SK-N-SH (cell line): ENCODE measurements around the gene ANKS4B. TPM values are rescaled to one million over a fixed set of nuclear protein-coding genes. Genes with fewer than 3 reads are reported as not detected.

ENCODE experiments used
- CTCF ChIA-PET: fragments of 300-600, 350-600 bp; formaldehyde crosslinking; extraction: SDS; loops from one replicate; lab custom pipeline; 2021; lab: Yijun Ruan, JAX
- POLR2A ChIA-PET: fragments of 350-600 bp; sonication (Branson Sonifier 250); formaldehyde crosslinking; extraction: SDS; loops from one replicate; lab custom pipeline; 2020; ENCODE audit warnings: antibody characterized with exemption, inconsistent platforms; lab: Yijun Ruan, JAX
- DNase-seq: peaks from one replicate; pipeline ENCODE4 v3.0.0; 2012
- H2AFZ ChIP-seq: fragments of 200-600 bp; sonication (generic); 2 replicates; pipeline ENCODE4 v1.8.1; 2016; ENCODE audit warnings: antibody characterized with exemption, mild to moderate bottlenecking, low read depth
- H3F3A ChIP-seq: fragments of 200-600 bp; sonication (generic); replicated peaks from 2 replicates; pipeline ENCODE3; 2016; ENCODE audit warnings: antibody characterized with exemption, mild to moderate bottlenecking; ENCODE audit not compliant: insufficient read depth
- H3K27ac ChIP-seq, 2 experiments: fragments of 200-500 bp in 1 of 2; fragments of 200-600 bp in 1 of 2; sonication (Bioruptor generic) in 1 of 2; sonication (generic), shearing (Covaris generic) in 1 of 2; 2 replicates each; pipeline versions ENCODE4 v1.5.1 to v1.6.1; 2014 to 2016; ENCODE audit warnings: low read depth in 2 of 2, inconsistent platforms in 1 of 2, low read length in 1 of 2, mild to moderate bottlenecking in 1 of 2, mixed read lengths in 1 of 2
- H3K27me3 ChIP-seq: fragments of 200-600 bp; sonication (generic), shearing (Covaris generic); 2 replicates; pipeline ENCODE4 v1.6.1; 2016; ENCODE audit warnings: mixed run types; ENCODE audit not compliant: insufficient read depth
- H3K36me3 ChIP-seq, 2 experiments: fragments of 200-500 bp in 1 of 2; fragments of 200-600 bp in 1 of 2; sonication (Bioruptor generic) in 1 of 2; sonication (generic) in 1 of 2; replicated peaks in 1 of 2; 2 replicates each; pipeline versions ENCODE3 to v1.5.1; 2014 to 2016; ENCODE audit warnings: low read length in 1 of 2, mild to moderate bottlenecking in 1 of 2; ENCODE audit not compliant: insufficient read depth in 2 of 2, control insufficient read depth in 1 of 2
- H3K4me1 ChIP-seq, 2 experiments: fragments of 200-500 bp in 1 of 2; fragments of 200-600 bp in 1 of 2; sonication (Bioruptor generic) in 1 of 2; sonication (generic), shearing (Covaris generic) in 1 of 2; 2 replicates each; pipeline versions ENCODE4 v1.5.1 to v1.6.1; 2014 to 2016; ENCODE audit warnings: low read depth in 1 of 2, low read length in 1 of 2, mixed run types in 1 of 2; ENCODE audit not compliant: insufficient read depth in 2 of 2, control insufficient read depth in 1 of 2
- H3K4me2 ChIP-seq: fragments of 200-600 bp; sonication (generic), shearing (Covaris generic); 2 replicates; pipeline ENCODE4 v1.6.1; 2017; ENCODE audit warnings: mixed run types
- H3K4me3 ChIP-seq, 2 experiments: fragments of 200-500 bp in 1 of 2; fragments of 200-600 bp in 1 of 2; sonication (Bioruptor generic) in 1 of 2; sonication (generic), shearing (Covaris generic) in 1 of 2; 2 replicates each; pipeline versions ENCODE4 v1.5.1 to v1.8.1; 2014 to 2016; ENCODE audit warnings: low read depth in 2 of 2, inconsistent platforms in 1 of 2, low read length in 1 of 2, mild to moderate bottlenecking in 1 of 2, mixed read lengths in 1 of 2, moderate library complexity in 1 of 2
- H3K79me2 ChIP-seq: fragments of 200-600 bp; sonication (generic); 2 replicates; pipeline ENCODE4 v1.8.1; 2017; ENCODE audit warnings: mild to moderate bottlenecking; ENCODE audit not compliant: insufficient read depth
- H3K9ac ChIP-seq: fragments of 200-600 bp; sonication (generic); 2 replicates; pipeline ENCODE4 v1.6.1; 2017; ENCODE audit warnings: mixed run types
- H3K9me2 ChIP-seq: fragments of 200-600 bp; sonication (generic); 2 replicates; pipeline ENCODE4 v1.6.1; 2017; ENCODE audit warnings: mixed run types
- H3K9me3 ChIP-seq: fragments of 200-600 bp; sonication (generic); 2 replicates; pipeline ENCODE4 v1.6.1; 2017; ENCODE audit warnings: mixed run types, mild to moderate bottlenecking, moderate library complexity
- H4K20me1 ChIP-seq: fragments of 200-600 bp; sonication (generic); 2 replicates; pipeline ENCODE4 v1.6.1; 2017; ENCODE audit warnings: mild to moderate bottlenecking, mixed run types; ENCODE audit not compliant: insufficient read depth
- CHD2 ChIP-seq: fragments of 150-350 bp; IDR thresholded peaks from 2 replicates; pipeline ENCODE4 v1.6.1; 2018; ENCODE audit warnings: low read length; ENCODE audit not compliant: partially characterized antibody
- ELF1 ChIP-seq: IDR thresholded peaks from 2 replicates; pipeline ENCODE4 v1.4.0; 2012
- EZH2phosphoT487 ChIP-seq: fragments of 200-600 bp; sonication (generic); IDR thresholded peaks from 2 replicates; pipeline ENCODE4 v1.6.1; 2017; ENCODE audit warnings: low read depth, mixed run types, mild to moderate bottlenecking, antibody characterized with exemption, moderate library complexity, borderline replicate concordance
- FOSL2 ChIP-seq: IDR thresholded peaks from 2 replicates; pipeline ENCODE4 v1.4.0; 2012; ENCODE audit warnings: low read depth, mild to moderate bottlenecking, moderate library complexity, borderline replicate concordance
- FOXM1 ChIP-seq: IDR thresholded peaks from 2 replicates; pipeline ENCODE4 v1.4.0; 2012; ENCODE audit warnings: low read depth, mild to moderate bottlenecking
- GABPA ChIP-seq: IDR thresholded peaks from 2 replicates; pipeline ENCODE4 v1.4.0; 2012; ENCODE audit warnings: low read depth, mild to moderate bottlenecking
- GATA2 ChIP-seq: sonication (generic); formaldehyde crosslinking; IDR thresholded peaks from 2 replicates; pipeline ENCODE4 v1.5.0; 2020; ENCODE audit warnings: mild to moderate bottlenecking, missing genetic modification reagents
- IRF3 ChIP-seq: fragments of 150-350 bp; IDR thresholded peaks from 2 replicates; pipeline ENCODE4 v1.6.1; 2016; ENCODE audit warnings: mild to moderate bottlenecking, low read depth, low read length
- JUND ChIP-seq: IDR thresholded peaks from 2 replicates; pipeline ENCODE4 v1.4.0; 2012
- MEF2A ChIP-seq: IDR thresholded peaks from 2 replicates; pipeline ENCODE4 v1.4.0; 2012; ENCODE audit warnings: low read depth, borderline replicate concordance
- MXI1 ChIP-seq: IDR thresholded peaks from 2 replicates; pipeline ENCODE4 v1.6.1; 2012; ENCODE audit warnings: mild to moderate bottlenecking, low read depth, low read length, improper control_type of control experiment
- NFIC ChIP-seq: IDR thresholded peaks from 2 replicates; pipeline ENCODE4 v1.4.0; 2012; ENCODE audit warnings: borderline replicate concordance
- NRF1 ChIP-seq: IDR thresholded peaks from 2 replicates; pipeline ENCODE4 v1.6.1; 2012; ENCODE audit warnings: low read depth, mild to moderate bottlenecking, low read length
- POLR2AphosphoS5 ChIP-seq: IDR thresholded peaks from 2 replicates; pipeline ENCODE4 v1.6.1; 2012; ENCODE audit warnings: low read depth, low read length
- RCOR1 ChIP-seq: fragments of 150-350 bp; IDR thresholded peaks from 2 replicates; pipeline ENCODE4 v1.6.1; 2017; ENCODE audit warnings: antibody characterized with exemption, low read length
- RXRA ChIP-seq: IDR thresholded peaks from 2 replicates; pipeline ENCODE4 v1.4.0; 2012; ENCODE audit warnings: low read depth, mild to moderate bottlenecking, borderline replicate concordance
- SIN3A ChIP-seq: IDR thresholded peaks from 2 replicates; pipeline ENCODE4 v1.6.1; 2012; ENCODE audit warnings: low read depth, mild to moderate bottlenecking, low read length, moderate library complexity, borderline replicate concordance
- SMC3 ChIP-seq: IDR thresholded peaks from 2 replicates; pipeline ENCODE4 v1.6.1; 2012; ENCODE audit warnings: low read depth, low read length, improper control_type of control experiment
- TCF12 ChIP-seq: IDR thresholded peaks from 2 replicates; pipeline ENCODE4 v1.4.0; 2012
- TEAD4 ChIP-seq: IDR thresholded peaks from 2 replicates; pipeline ENCODE4 v1.4.0; 2012; ENCODE audit warnings: mild to moderate bottlenecking, borderline replicate concordance; ENCODE audit not compliant: insufficient read depth
- YY1 ChIP-seq: IDR thresholded peaks from 2 replicates; pipeline ENCODE4 v1.4.0; 2012; ENCODE audit warnings: low read depth, mild to moderate bottlenecking
- WGBS: methylation state at CpG from one replicate; pipeline ENCODE4 v1.1.6; 2017; ENCODE audit warnings: low lambda C conversion rate; 5-methylcytosine and 5-hydroxymethylcytosine counted together
- polyA plus RNA-seq, 3 experiments: library from polyadenylated mRNA; depleted of rRNA; stranded (reverse); fragments of >200 nt; gene quantifications; 2 replicates each; pipeline ENCODE4 v1.2.3, GENCODE V29; 2012

The ANKS4B gene
- polyA plus RNA-seq, 1 of the 3 experiments (the other 2 are of a cell fraction), result not detected

- Histone ChIP-seq H3K9me2 (no peaks in the 10 kb centered on the region), H3K27me3 (peaks cover 4% of the 10 kb centered on the region; the same call in 1 of the 2 replicates), H4K20me1 (no peaks in the 10 kb centered on the region), H3K9me3 (no peaks in the 10 kb centered on the region), H3F3A (no peaks in the 10 kb centered on the region), H3K4me1 (no peaks in the 10 kb centered on the region), H3K79me2 (no peaks in the 10 kb centered on the region), H3K4me2 (no peak overlapping the region), H3K36me3 (no peaks in the 10 kb centered on the region), H3K27ac (no peak overlapping the region), H3K9ac (no peak overlapping the region), H3K4me3 (no peak overlapping the region), H2AFZ (no peak overlapping the region)
- TF ChIP-seq JUND, result no peak
- TF ChIP-seq POLR2AphosphoS5, result no peak
- no peak for TF ChIP-seq RXRA
- TF ChIP-seq ELF1, result no peak
- TF ChIP-seq MXI1, result no peak
- no peak for TF ChIP-seq GABPA
- TF ChIP-seq NFIC, result no peak
- no peak for TF ChIP-seq GATA2 (CRISPR knock-in tag)
- TF ChIP-seq SMC3, result no peak
- no peak for TF ChIP-seq FOSL2
- no peak for TF ChIP-seq MEF2A
- TF ChIP-seq TCF12, result no peak
- no peak for TF ChIP-seq FOXM1
- TF ChIP-seq IRF3, result no peak
- TF ChIP-seq TEAD4, result no peak
- TF ChIP-seq YY1, result no peak
- TF ChIP-seq RCOR1, result no peak
- TF ChIP-seq EZH2phosphoT487, result no peak
- no peak for TF ChIP-seq CHD2
- ChIA-PET CTCF (no interaction called here), POLR2A (no interaction called here)
- 51% methylated on average over 4 of the region's 4 CpGs for WGBS
- DNase-seq, result no peak
Observed at GRCh38 chr16:21222495-21223337, 10.8 kb upstream of the ANKS4B start.

- Histone ChIP-seq H3K9me3 (no peaks in the 10 kb centered on the region), H4K20me1 (no peaks in the 10 kb centered on the region), H3F3A (no peaks in the 10 kb centered on the region), H3K9ac (no peak overlapping the region), H3K4me2 (no peak overlapping the region), H3K4me3 (no peak overlapping the region), H3K9me2 (no peaks in the 10 kb centered on the region), H3K27me3 (peaks cover 4% of the 10 kb centered on the region; the same call in 1 of the 2 replicates), H3K79me2 (no peaks in the 10 kb centered on the region), H3K27ac (no peak overlapping the region), H3K4me1 (no peaks in the 10 kb centered on the region), H3K36me3 (no peaks in the 10 kb centered on the region), H2AFZ (no peak overlapping the region)
- POLR2A ChIA-PET, result no interaction called here
- DNase-seq, result no peak
- CTCF ChIA-PET, result interaction anchor here (0.6 kb wide), 1 partner anchor 35 kb away, joined by 3 read pairs; no protein-coding TSS in a partner anchor
- no peak for TF ChIP-seq NRF1
- no peak for TF ChIP-seq GABPA
- no peak for TF ChIP-seq CHD2
- TF ChIP-seq SIN3A, result no peak
- TF ChIP-seq SMC3, result no peak
- no peak for TF ChIP-seq YY1
- WGBS, result 55% methylated on average over 9 of the region's 9 CpGs
Observed at GRCh38 chr16:21223787-21224186, 9.7 kb upstream of the ANKS4B start.
